Smooth muscle cell (in vitro differentiated cells): ENCODE results near the gene AGR3. TPM values are rescaled to one million over a fixed set of nuclear protein-coding genes. Genes with fewer than 3 reads are reported as not detected.
A peak's percentile ranks its signal among the peaks of the same experiment; 100 is the strongest.

ENCODE experiments used
- DNase-seq: peaks from one replicate; lab custom pipeline; 2025; ENCODE audit not compliant: unreplicated experiment; lab: John Stamatoyannopoulos, UW
- H2AFZ ChIP-seq: fragments of 200-600 bp; sonication (generic); 2 replicates; pipeline ENCODE4 v1.6.0; 2016; ENCODE audit warnings: antibody characterized with exemption, low read depth, mild to moderate bottlenecking
- H3F3A ChIP-seq: fragments of 200-600 bp; sonication (generic); 2 replicates; pipeline ENCODE4 v1.6.0; 2017; ENCODE audit warnings: antibody characterized with exemption, low read depth
- H3K27ac ChIP-seq: fragments of 200-600 bp; sonication (generic); 2 replicates; pipeline ENCODE4 v1.5.1; 2016; ENCODE audit warnings: low read depth, mild to moderate bottlenecking
- H3K27me3 ChIP-seq: fragments of 200-600 bp; sonication (generic); 2 replicates; pipeline ENCODE4 v1.6.1; 2016; ENCODE audit warnings: low read depth, mild to moderate bottlenecking
- H3K36me3 ChIP-seq: fragments of 200-600 bp; sonication (generic); 2 replicates; pipeline ENCODE4 v1.5.1; 2016; ENCODE audit warnings: low read depth
- H3K4me1 ChIP-seq: fragments of 200-600 bp; sonication (generic); 2 replicates; pipeline ENCODE4 v1.5.1; 2016; ENCODE audit warnings: low read depth
- H3K4me2 ChIP-seq: fragments of 200-600 bp; sonication (generic); 2 replicates; pipeline ENCODE4 v1.6.0; 2016; ENCODE audit warnings: mild to moderate bottlenecking
- H3K4me3 ChIP-seq: fragments of 200-600 bp; sonication (generic); 2 replicates; pipeline ENCODE4 v1.5.1; 2016; ENCODE audit warnings: mild to moderate bottlenecking
- H3K79me2 ChIP-seq: fragments of 200-600 bp; sonication (generic); 2 replicates; pipeline ENCODE4 v1.6.0; 2016; ENCODE audit warnings: low read depth, mild to moderate bottlenecking
- H3K9ac ChIP-seq: fragments of 200-600 bp; sonication (generic); 2 replicates; pipeline ENCODE4 v1.6.0; 2016; ENCODE audit warnings: low read depth
- H3K9me3 ChIP-seq: fragments of 200-600 bp; sonication (generic); replicated peaks from 2 replicates; pipeline ENCODE4 v1.5.1; 2016; ENCODE audit warnings: low read depth
- H4K20me1 ChIP-seq: fragments of 200-600 bp; sonication (generic); 2 replicates; pipeline ENCODE4 v1.6.0; 2016; ENCODE audit warnings: low read depth
- CTCF ChIP-seq: fragments of 200-600 bp; sonication (generic); IDR thresholded peaks from 2 replicates; pipeline ENCODE4 v1.5.1; 2017; ENCODE audit warnings: borderline replicate concordance, mild to moderate bottlenecking, antibody characterized with exemption; ENCODE audit not compliant: insufficient read depth, poor library complexity, severe bottlenecking
- WGBS: methylation state at CpG from one replicate; pipeline ENCODE4 v1.1.7; 2016; ENCODE audit warnings: low lambda C conversion rate; 5-methylcytosine and 5-hydroxymethylcytosine counted together
- polyA plus RNA-seq: library from polyadenylated mRNA; unstranded; fragments of >200 nt; fragmentation: Nextera tagmentation; extraction: Ambion mirVana; gene quantifications from 2 replicates; pipeline ENCODE4 v1.2.1, GENCODE V29; 2016
- total RNA-seq: library from RNA; depleted of rRNA; stranded (reverse); fragments of >200 nt; gene quantifications from 2 replicates; pipeline ENCODE4 v1.2.3, GENCODE V29; 2014

The AGR3 gene
- total and polyA plus RNA-seq, 2 experiments from 2014 or later, result not detected

GRCh38 chr7:16838386-16838785 lies 43.4 kb downstream of the AGR3 start:
- Histone ChIP-seq H2AFZ (peak overlapping the region; percentile 57), H3K4me1 (peaks cover 11% of the 10 kb centered on the region), H3K9ac (no peak overlapping the region), H3K4me3 (no peak overlapping the region), H3K27me3 (no peaks in the 10 kb centered on the region), H3K27ac (peak overlapping the region; percentile 62), H3F3A (no peaks in the 10 kb centered on the region), H3K36me3 (no peaks in the 10 kb centered on the region), H4K20me1 (no peaks in the 10 kb centered on the region), H3K9me3 (no peaks in the 10 kb centered on the region), H3K4me2 (no peak overlapping the region), H3K79me2 (no peaks in the 10 kb centered on the region)
- WGBS, result 63% methylated on average over 3 of the region's 3 CpGs
- no peak for TF ChIP-seq CTCF
- DNase-seq, result no peak

DNA sequence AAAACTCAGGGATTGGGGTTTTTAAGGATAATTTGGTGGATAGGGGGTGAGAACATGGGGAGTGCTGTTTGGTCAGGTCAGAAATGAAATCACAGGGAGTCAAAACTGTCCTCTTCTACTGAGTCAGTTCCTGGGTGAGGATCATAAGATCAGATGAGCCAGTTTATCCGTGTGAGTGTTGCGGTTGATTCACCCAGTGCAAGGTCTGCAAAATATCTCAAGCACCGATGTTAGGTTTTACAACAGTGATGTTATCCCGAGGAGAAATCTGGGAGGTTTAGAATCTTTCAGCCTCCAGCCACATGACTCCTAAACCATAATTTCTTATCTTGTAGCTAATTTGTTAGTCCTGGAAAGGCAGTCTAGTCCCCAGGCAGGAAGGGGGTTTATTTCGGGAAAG lies 45.3 kb downstream of the AGR3 start:
- peaks cover 7% of the 10 kb centered on the region for H3K4me1 ChIP-seq
- peak overlapping the region; percentile 62 for H3K27ac ChIP-seq
- no peaks in the 10 kb centered on the region for H4K20me1 ChIP-seq
- H3K79me2 ChIP-seq, result no peaks in the 10 kb centered on the region
- H3F3A ChIP-seq, result no peaks in the 10 kb centered on the region
- H3K27me3 ChIP-seq, result no peaks in the 10 kb centered on the region
- H3K9ac ChIP-seq, result no peak overlapping the region
- no peaks in the 10 kb centered on the region for H3K36me3 ChIP-seq
- TF ChIP-seq CTCF, result no peak
- peak overlapping the region; percentile 1 for H2AFZ ChIP-seq
- H3K4me2 ChIP-seq, result peak overlapping the region; percentile 3
- WGBS, result 11% methylated on average over 5 of the region's 5 CpGs
- DNase-seq, result no peak
- no peaks in the 10 kb centered on the region for H3K9me3 ChIP-seq
- H3K4me3 ChIP-seq, result no peak overlapping the region

GRCh38 chr7:16833373-16833772 lies 48.4 kb downstream of the AGR3 start:
- Histone ChIP-seq H3K4me1 (no peaks in the 10 kb centered on the region), H3K4me2 (no peak overlapping the region), H3K27me3 (no peaks in the 10 kb centered on the region), H4K20me1 (no peaks in the 10 kb centered on the region), H3F3A (no peaks in the 10 kb centered on the region), H3K36me3 (no peaks in the 10 kb centered on the region), H3K9ac (no peak overlapping the region), H2AFZ (no peak overlapping the region), H3K4me3 (no peak overlapping the region), H3K9me3 (no peaks in the 10 kb centered on the region), H3K79me2 (no peaks in the 10 kb centered on the region), H3K27ac (no peak overlapping the region)
- WGBS, result 70% methylated on average over 1 of the region's 1 CpG
- no peak for DNase-seq
- TF ChIP-seq CTCF, result no peak

- Histone ChIP-seq H3K36me3 (no peaks in the 10 kb centered on the region), H3K4me3 (no peak overlapping the region), H3K27me3 (no peaks in the 10 kb centered on the region), H4K20me1 (no peaks in the 10 kb centered on the region), H3K9me3 (no peaks in the 10 kb centered on the region), H3K4me2 (no peak overlapping the region), H3K27ac (no peak overlapping the region), H3K9ac (no peak overlapping the region), H3K79me2 (no peaks in the 10 kb centered on the region), H2AFZ (no peak overlapping the region), H3K4me1 (no peaks in the 10 kb centered on the region), H3F3A (no peaks in the 10 kb centered on the region)
- DNase-seq, result no peak
- TF ChIP-seq CTCF, result no peak
Observed at GRCh38 chr7:16826060-16826459, 55.7 kb downstream of the AGR3 start.
